Measurements from ENCODE around the gene SRCAP.

- no peak for TF ChIP-seq SUZ12 (IDR thresholded peaks at IDR 0.05)
- no peak for TF ChIP-seq NFRKB (IDR thresholded peaks at IDR 0.05)
- TF ChIP-seq CTBP1 (IDR thresholded peaks at IDR 0.05; ENCODE audit: borderline replicate concordance): no peak
- TF ChIP-seq ARNT (IDR thresholded peaks at IDR 0.05): no peak
- no peak for TF ChIP-seq FOXA1 (IDR thresholded peaks at IDR 0.05)
- no peak for TF ChIP-seq FOXM1 (IDR thresholded peaks at IDR 0.05; ENCODE audit: borderline replicate concordance)
- no peak for TF ChIP-seq LEF1 (IDR thresholded peaks at IDR 0.05; ENCODE audit: borderline replicate concordance)
- TF ChIP-seq SP1 (IDR thresholded peaks at IDR 0.05): no peak
- TF ChIP-seq TARDBP (IDR thresholded peaks at IDR 0.05): no peak
- TF ChIP-seq ZNF384 (IDR thresholded peaks at IDR 0.05): no peak
- TF ChIP-seq L3MBTL2 (conservative IDR thresholded peaks at IDR 0.05): no peak
- no peak for TF ChIP-seq PKNOX1 (IDR thresholded peaks at IDR 0.05)
Measured at GRCh38 chr16:30720694-30721093, 21.7 kb downstream of the SRCAP start.
